Activated CD4-positive, CD25-positive, alpha-beta regulatory T cell (primary cell): Measurements from ENCODE around the gene NGF.

Experiments
- DNase-seq, 4 experiments: peaks; one replicate each; lab custom pipeline; 2025; lab: John Stamatoyannopoulos, UW

The NGF gene

GRCh38 chr1:115281143-115281542 lies 56.9 kb downstream of the NGF start:
- DNase-seq: no peak

- no peak for DNase-seq
These were observed 58.0 kb downstream of the NGF start for GRCh38 chr1:115280064-115280463.

- DNase-seq: no peak
These were observed 59.8 kb downstream of the NGF start for GRCh38 chr1:115278211-115278610.

- no peak for DNase-seq
These were observed 60.8 kb downstream of the NGF start for GRCh38 chr1:115277276-115277675.

- no peak for DNase-seq
These were observed 62.8 kb downstream of the NGF start for GRCh38 chr1:115275216-115275615.

- DNase-seq: no peak
These were observed 63.6 kb downstream of the NGF start for GRCh38 chr1:115274467-115274866.

GRCh38 chr1:115266729-115267421 lies 71.2 kb downstream of the NGF start:
- DNase-seq: no peak

GRCh38 chr1:115265099-115265498 lies 73.0 kb downstream of the NGF start:
- DNase-seq: no peak

- DNase-seq: no peak
These were observed 75.2 kb downstream of the NGF start for GRCh38 chr1:115262886-115263285.

- DNase-seq: no peak
These were observed 76.6 kb downstream of the NGF start for GRCh38 chr1:115261496-115261895.

GRCh38 chr1:115258302-115258866 lies 79.7 kb downstream of the NGF start:
- no peak for DNase-seq

GRCh38 chr1:115257591-115257990 lies 80.5 kb downstream of the NGF start:
- DNase-seq: no peak

- DNase-seq: no peak
These were observed 82.9 kb downstream of the NGF start for GRCh38 chr1:115255154-115255553.

GRCh38 chr1:115252585-115252984 lies 85.5 kb downstream of the NGF start:
- DNase-seq: no peak

- no peak for DNase-seq
These were observed 86.2 kb downstream of the NGF start for GRCh38 chr1:115251856-115252255.

- no peak for DNase-seq
These were observed 86.7 kb downstream of the NGF start for GRCh38 chr1:115251340-115251748.

- DNase-seq: no peak
These were observed 91.5 kb downstream of the NGF start for GRCh38 chr1:115246526-115246925.

GRCh38 chr1:115245227-115245626 lies 92.8 kb downstream of the NGF start:
- no peak for DNase-seq

GRCh38 chr1:115242543-115242942 lies 95.5 kb downstream of the NGF start:
- no peak for DNase-seq

- DNase-seq: no peak
These were observed 96.7 kb downstream of the NGF start for GRCh38 chr1:115241309-115241708.

GRCh38 chr1:115240297-115240696 lies 97.8 kb downstream of the NGF start:
- no peak for DNase-seq

- DNase-seq: no peak
These were observed 98.6 kb downstream of the NGF start for GRCh38 chr1:115239426-115239825.

GRCh38 chr1:115239148-115239422 lies 99.0 kb downstream of the NGF start:
- DNase-seq: no peak
